ENCODE measurements around the gene EIF2S3.

Gene EIF2S3

GRCh38 chrX:24099394-24099793, 44.6 kb downstream of the EIF2S3 start:
- Histone ChIP-seq H3K27ac (replicated peaks) (no peak overlapping the region), H3K27me3 (ENCODE audit: insufficient read depth, poor library complexity, severe bottlenecking) (no peaks in the 10 kb centered on the region), H3K4me3 (replicated peaks; ENCODE audit: insufficient read depth, low read length) (no peak overlapping the region)
- TF ChIP-seq, protein P1, sequence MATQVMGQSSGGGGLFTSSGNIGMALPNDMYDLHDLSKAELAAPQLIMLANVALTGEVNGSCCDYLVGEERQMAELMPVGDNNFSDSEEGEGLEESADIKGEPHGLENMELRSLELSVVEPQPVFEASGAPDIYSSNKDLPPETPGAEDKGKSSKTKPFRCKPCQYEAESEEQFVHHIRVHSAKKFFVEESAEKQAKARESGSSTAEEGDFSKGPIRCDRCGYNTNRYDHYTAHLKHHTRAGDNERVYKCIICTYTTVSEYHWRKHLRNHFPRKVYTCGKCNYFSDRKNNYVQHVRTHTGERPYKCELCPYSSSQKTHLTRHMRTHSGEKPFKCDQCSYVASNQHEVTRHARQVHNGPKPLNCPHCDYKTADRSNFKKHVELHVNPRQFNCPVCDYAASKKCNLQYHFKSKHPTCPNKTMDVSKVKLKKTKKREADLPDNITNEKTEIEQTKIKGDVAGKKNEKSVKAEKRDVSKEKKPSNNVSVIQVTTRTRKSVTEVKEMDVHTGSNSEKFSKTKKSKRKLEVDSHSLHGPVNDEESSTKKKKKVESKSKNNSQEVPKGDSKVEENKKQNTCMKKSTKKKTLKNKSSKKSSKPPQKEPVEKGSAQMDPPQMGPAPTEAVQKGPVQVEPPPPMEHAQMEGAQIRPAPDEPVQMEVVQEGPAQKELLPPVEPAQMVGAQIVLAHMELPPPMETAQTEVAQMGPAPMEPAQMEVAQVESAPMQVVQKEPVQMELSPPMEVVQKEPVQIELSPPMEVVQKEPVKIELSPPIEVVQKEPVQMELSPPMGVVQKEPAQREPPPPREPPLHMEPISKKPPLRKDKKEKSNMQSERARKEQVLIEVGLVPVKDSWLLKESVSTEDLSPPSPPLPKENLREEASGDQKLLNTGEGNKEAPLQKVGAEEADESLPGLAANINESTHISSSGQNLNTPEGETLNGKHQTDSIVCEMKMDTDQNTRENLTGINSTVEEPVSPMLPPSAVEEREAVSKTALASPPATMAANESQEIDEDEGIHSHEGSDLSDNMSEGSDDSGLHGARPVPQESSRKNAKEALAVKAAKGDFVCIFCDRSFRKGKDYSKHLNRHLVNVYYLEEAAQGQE (IDR thresholded peaks at IDR 0.05; ENCODE audit: insufficient replicate concordance, low read depth) = no peak
- TF ChIP-seq CTCF (IDR thresholded peaks at IDR 0.05; ENCODE audit: insufficient read depth, low read length) (no peak), POLR2AphosphoS5 (IDR thresholded peaks at IDR 0.05; ENCODE audit: low read depth) (no peak), SPI1 (IDR thresholded peaks at IDR 0.05; ENCODE audit: borderline replicate concordance, low read depth) (no peak), GABPA (IDR thresholded peaks at IDR 0.05; ENCODE audit: low read depth) (no peak)
- DNase-seq (ENCODE audit: low read depth in 1 of 2, low spot score in 1 of 2) = no peak

DNA sequence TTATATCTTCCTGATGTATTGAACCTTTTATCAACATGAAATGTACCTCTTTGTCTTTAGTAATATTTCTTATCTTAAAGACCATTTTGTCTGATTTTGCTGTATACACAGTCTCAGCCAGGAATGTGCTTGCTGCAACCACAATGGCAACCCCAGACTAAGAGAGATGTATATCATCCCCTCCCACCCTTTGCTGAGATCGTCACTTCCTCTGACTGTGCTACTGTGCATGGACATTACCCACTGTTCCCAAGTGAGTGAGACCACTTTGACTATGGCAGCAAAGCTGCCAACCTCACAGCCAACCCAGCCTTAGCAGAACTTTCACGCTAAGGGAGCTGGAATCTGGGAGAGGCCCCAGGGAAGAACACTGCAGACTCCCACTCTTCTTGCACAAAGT, 46.0 kb downstream of the EIF2S3 start:
- DNase-seq (ENCODE audit: low read depth in 1 of 2, low spot score in 1 of 2) = no peak

GRCh38 chrX:24110069-24110468, 55.3 kb downstream of the EIF2S3 start:
- no peak overlapping the region for H3K27ac ChIP-seq (replicated peaks)
- no peak overlapping the region for H3K4me3 ChIP-seq (replicated peaks; ENCODE audit: insufficient read depth, low read length)
- no peaks in the 10 kb centered on the region for H3K27me3 ChIP-seq (ENCODE audit: insufficient read depth, poor library complexity, severe bottlenecking)
- TF ChIP-seq CTCF (IDR thresholded peaks at IDR 0.05; ENCODE audit: insufficient read depth, low read length) (no peak), GABPA (IDR thresholded peaks at IDR 0.05; ENCODE audit: low read depth) (no peak), SPI1 (IDR thresholded peaks at IDR 0.05; ENCODE audit: borderline replicate concordance, low read depth) (no peak), POLR2AphosphoS5 (IDR thresholded peaks at IDR 0.05; ENCODE audit: low read depth) (no peak)
- TF ChIP-seq, protein P1 (IDR thresholded peaks at IDR 0.05; ENCODE audit: insufficient replicate concordance, low read depth) = no peak
- no peak for DNase-seq (ENCODE audit: low read depth in 1 of 2, low spot score in 1 of 2)

More for the DNA sequence above, 46.0 kb downstream of the EIF2S3 start:
- no peak overlapping the region for H3K27ac ChIP-seq (replicated peaks)
- no peaks in the 10 kb centered on the region for H3K27me3 ChIP-seq (ENCODE audit: insufficient read depth, poor library complexity, severe bottlenecking)
- no peak for TF ChIP-seq CTCF (IDR thresholded peaks at IDR 0.05; ENCODE audit: insufficient read depth, low read length)
- TF ChIP-seq, protein P1 (IDR thresholded peaks at IDR 0.05; ENCODE audit: insufficient replicate concordance, low read depth) = no peak
- no peak for TF ChIP-seq POLR2AphosphoS5 (IDR thresholded peaks at IDR 0.05; ENCODE audit: low read depth)
- TF ChIP-seq GABPA (IDR thresholded peaks at IDR 0.05; ENCODE audit: low read depth) = no peak
- no peak for TF ChIP-seq SPI1 (IDR thresholded peaks at IDR 0.05; ENCODE audit: borderline replicate concordance, low read depth)
- H3K4me3 ChIP-seq (replicated peaks; ENCODE audit: insufficient read depth, low read length) = no peak overlapping the region

Measured in HL-60 (cell line).